ENCODE results near the gene PODXL. TPM values are rescaled to one million over a fixed set of nuclear protein-coding genes. Genes with fewer than 3 reads are reported as not detected.

Gene PODXL
- total and polyA plus RNA-seq, 2 of the 8 experiments (the other 6 are each of a cell fraction or from before 2014, with no cell fraction given), result 638 to 925 TPM

- no peak overlapping the region for H3K18ac ChIP-seq (ENCODE audit: extremely low read depth, low read length)
- H2AFZ ChIP-seq (ENCODE audit: low read length), result no peak overlapping the region
- no peak overlapping the region for H2BK20ac ChIP-seq (ENCODE audit: low read length)
- H4K5ac ChIP-seq (ENCODE audit: insufficient read length, low read depth, low read length), result no peak overlapping the region
- DNase-seq (ENCODE audit: low read depth in 1 of 2, low spot score in 2 of 2), result no peak
- no peaks in the 10 kb centered on the region for H3K79me1 ChIP-seq (ENCODE audit: low read depth, low read length)
- H3K27ac ChIP-seq (ENCODE audit: low read depth, low read length), result no peak overlapping the region
- H3K9me3 ChIP-seq (ENCODE audit: insufficient read depth in 2 of 2, low read depth in 1 of 2, low read length in 1 of 2), result no peaks in the 10 kb centered on the region
- no peak overlapping the region for H3K9ac ChIP-seq (replicated peaks in 1 of 4; ENCODE audit: extremely low read depth in 1 of 4, low read depth in 3 of 4, low read length in 3 of 4)
- TF ChIP-seq HDAC6 (IDR thresholded peaks at IDR 0.05; ENCODE audit: low read depth, low read length) (no peak), GABPA (IDR thresholded peaks at IDR 0.05; ENCODE audit: borderline replicate concordance, insufficient read depth, low read length) (no peak), KDM1A (IDR thresholded peaks at IDR 0.05; ENCODE audit: borderline replicate concordance, low read length) (no peak), RAD21 (IDR thresholded peaks at IDR 0.05 in 1 of 2, conservative IDR thresholded peaks at IDR 0.05 in 1 of 2; ENCODE audit: low read depth in 2 of 2, low read length in 2 of 2) (no peak), SUZ12 (IDR thresholded peaks at IDR 0.05; ENCODE audit: low read length) (no peak), RXRA (IDR thresholded peaks at IDR 0.05; ENCODE audit: insufficient read depth, low read depth, low read length) (no peak), SRF (IDR thresholded peaks at IDR 0.05; ENCODE audit: low read depth, low read length) (no peak), SIX5 (IDR thresholded peaks at IDR 0.05; ENCODE audit: low read depth, low read length) (no peak), POU5F1 (IDR thresholded peaks at IDR 0.05; ENCODE audit: low read depth, low read length) (no peak), SP2 (IDR thresholded peaks at IDR 0.05; ENCODE audit: low read length) (no peak)
- no peak overlapping the region for H3K23ac ChIP-seq (ENCODE audit: insufficient read length)
- CTCF ChIA-PET (ENCODE audit: partially characterized antibody), result interaction anchor here (0.8 kb wide), 2 partner anchors 209 to 665 kb away, joined by 3 read pairs; no protein-coding TSS in a partner anchor
- no peak overlapping the region for H3K4ac ChIP-seq (replicated peaks; ENCODE audit: insufficient read length, low read depth, low read length)
- no peaks in the 10 kb centered on the region for H3K4me1 ChIP-seq (replicated peaks in 1 of 4; ENCODE audit: control insufficient read depth in 3 of 4, insufficient read depth in 4 of 4, low read length in 3 of 4)
- no peak overlapping the region for H4K8ac ChIP-seq (ENCODE audit: extremely low read depth, insufficient read depth, low read length)
- no peak overlapping the region for H3K14ac ChIP-seq (ENCODE audit: insufficient read length)
- no peaks in the 10 kb centered on the region for H3K79me2 ChIP-seq (ENCODE audit: control insufficient read depth in 1 of 2, insufficient read depth in 2 of 2, low read length in 2 of 2)
- no peaks in the 10 kb centered on the region for H4K20me1 ChIP-seq (replicated peaks in 1 of 2; ENCODE audit: control insufficient read depth in 1 of 2, insufficient read depth in 2 of 2, low read length in 2 of 2)
- no peaks in the 10 kb centered on the region for H3K23me2 ChIP-seq (ENCODE audit: low read depth, low read length)
- H4K91ac ChIP-seq (replicated peaks; ENCODE audit: insufficient read length, low read length), result no peak overlapping the region
- peak overlapping the region; percentile 47 for H3K56ac ChIP-seq (replicated peaks; ENCODE audit: insufficient read length, low read depth, low read length)
- H2BK5ac ChIP-seq (ENCODE audit: low read depth, low read length), result no peak overlapping the region
- WGBS, 2 experiments (ENCODE audit: extremely low coverage in 1 of 2, insufficient coverage in 1 of 2, insufficient read length in 1 of 2, insufficient replicate concordance in 2 of 2, low coverage in 1 of 2, low lambda C conversion rate in 2 of 2, missing lambda C conversion rate in 1 of 2), result 93% methylated on average over 4 of the region's 4 CpGs; no CpG with 5 or more reads in 1 of the 2 experiments
- H3K27me3 ChIP-seq (replicated peaks in 1 of 4; ENCODE audit: control insufficient read depth in 3 of 4, extremely low read depth in 1 of 4, insufficient read depth in 3 of 4, low read length in 3 of 4), result no peaks in the 10 kb centered on the region
- H2BK120ac ChIP-seq (replicated peaks; ENCODE audit: low read depth, low read length), result no peak overlapping the region
- H3K4me3 ChIP-seq (ENCODE audit: extremely low read depth in 1 of 4, insufficient read depth in 2 of 4, low read depth in 3 of 4, low read length in 4 of 4), result no peak overlapping the region
- H2BK15ac ChIP-seq (ENCODE audit: low read length), result no peak overlapping the region
- H3K36me3 ChIP-seq (ENCODE audit: control insufficient read depth in 2 of 4, insufficient read depth in 4 of 4, low read length in 3 of 4), result peaks cover 0 to 3% (median 0%) of the 10 kb centered on the region in 4 experiments; a peak in 1 of 8 replicates
- H3K4me2 ChIP-seq (ENCODE audit: insufficient read depth in 1 of 2, low read depth in 2 of 2, low read length in 2 of 2), result no peak overlapping the region
- FAIRE-seq, result no peak
- H2BK12ac ChIP-seq (ENCODE audit: low read depth, low read length), result no peak overlapping the region
- H2AK5ac ChIP-seq (ENCODE audit: low read depth, low read length), result no peak overlapping the region
- POLR2A ChIA-PET (ENCODE audit: partially characterized antibody), result no interaction called here
Observed at GRCh38 chr7:131480384-131481315, 75.8 kb downstream of the PODXL start.

Measured in H1 (cell line).